PC-9 (cell line): ENCODE data around the gene CCNL2.

Experiments used
- EZH2 ChIP-seq: fragments of 200-600 bp; sonication (generic); IDR thresholded peaks from 2 replicates; pipeline ENCODE4 v1.8.0; 2017; ENCODE audit warnings: antibody characterized with exemption, low read depth
- TF ChIP-seq, protein P1 (sequence below): fragments of 200-600 bp; sonication (generic); conservative IDR thresholded peaks from 2 replicates; pipeline ENCODE4 v1.6.1; 2017; ENCODE audit warnings: mixed run types, antibody characterized with exemption, mild to moderate bottlenecking, moderate library complexity

DNA sequence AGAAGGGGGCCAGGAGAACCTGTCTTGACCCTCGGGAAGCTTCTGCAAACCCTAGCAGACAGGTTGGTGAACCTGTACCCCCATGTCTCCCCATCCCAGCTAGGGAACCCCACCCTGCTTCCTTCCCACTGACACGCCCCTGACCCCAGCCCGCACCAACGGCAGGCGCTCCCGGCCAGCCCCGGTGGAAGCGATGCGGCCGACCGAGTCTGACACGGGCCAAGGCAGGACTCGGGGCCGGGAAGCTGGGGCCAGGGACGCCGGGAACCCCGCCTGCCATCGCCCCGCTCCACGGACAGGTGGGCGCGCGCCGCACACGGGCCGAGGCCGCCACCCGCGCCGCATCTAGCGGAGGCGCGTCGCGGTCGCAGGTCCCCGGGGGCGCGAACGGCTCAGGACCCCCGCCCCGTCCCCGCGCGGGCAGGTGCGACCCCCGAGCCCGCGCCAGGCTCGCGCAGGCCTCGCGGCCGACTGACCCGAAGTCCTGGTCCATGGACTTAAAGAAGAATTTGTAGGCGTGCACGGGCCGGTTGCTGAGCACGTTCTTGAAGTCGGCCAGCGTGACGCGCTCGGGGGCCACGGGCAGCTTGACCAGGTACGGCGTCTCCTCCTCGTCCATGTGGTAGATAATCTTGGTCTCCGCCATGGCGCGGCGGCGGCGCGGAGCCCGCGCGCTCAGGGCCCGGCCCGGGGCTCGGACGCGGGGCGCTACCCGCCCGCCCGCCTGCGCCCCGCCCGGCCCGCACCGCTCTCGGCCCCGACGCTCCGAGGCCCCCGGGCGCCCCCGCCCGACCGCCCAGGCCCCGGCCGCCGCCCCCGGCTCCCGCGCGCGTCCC, 50.5 kb downstream of the CCNL2 start:
- TF ChIP-seq, protein P1, sequence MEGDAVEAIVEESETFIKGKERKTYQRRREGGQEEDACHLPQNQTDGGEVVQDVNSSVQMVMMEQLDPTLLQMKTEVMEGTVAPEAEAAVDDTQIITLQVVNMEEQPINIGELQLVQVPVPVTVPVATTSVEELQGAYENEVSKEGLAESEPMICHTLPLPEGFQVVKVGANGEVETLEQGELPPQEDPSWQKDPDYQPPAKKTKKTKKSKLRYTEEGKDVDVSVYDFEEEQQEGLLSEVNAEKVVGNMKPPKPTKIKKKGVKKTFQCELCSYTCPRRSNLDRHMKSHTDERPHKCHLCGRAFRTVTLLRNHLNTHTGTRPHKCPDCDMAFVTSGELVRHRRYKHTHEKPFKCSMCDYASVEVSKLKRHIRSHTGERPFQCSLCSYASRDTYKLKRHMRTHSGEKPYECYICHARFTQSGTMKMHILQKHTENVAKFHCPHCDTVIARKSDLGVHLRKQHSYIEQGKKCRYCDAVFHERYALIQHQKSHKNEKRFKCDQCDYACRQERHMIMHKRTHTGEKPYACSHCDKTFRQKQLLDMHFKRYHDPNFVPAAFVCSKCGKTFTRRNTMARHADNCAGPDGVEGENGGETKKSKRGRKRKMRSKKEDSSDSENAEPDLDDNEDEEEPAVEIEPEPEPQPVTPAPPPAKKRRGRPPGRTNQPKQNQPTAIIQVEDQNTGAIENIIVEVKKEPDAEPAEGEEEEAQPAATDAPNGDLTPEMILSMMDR, result no peak
- no peak for TF ChIP-seq EZH2
